GM21717 (cell line): Measurements from ENCODE around the gene ST8SIA2.

Experiments
- ATAC-seq: cut with Tn5 transposase; IDR thresholded peaks from one replicate; pipeline ENCODE4 v1.9.1; 2021; ENCODE audit warnings: mild to moderate bottlenecking, moderate library complexity; ENCODE audit not compliant: unreplicated experiment

ST8SIA2 gene

GRCh38 chr15:92395098-92395635 lies 1.5 kb downstream of the ST8SIA2 start:
- ATAC-seq, result no peak

GRCh38 chr15:92399271-92399950 lies 5.7 kb downstream of the ST8SIA2 start:
- no peak for ATAC-seq

- no peak for ATAC-seq
Measured at GRCh38 chr15:92400573-92400972, 6.9 kb downstream of the ST8SIA2 start.

- no peak for ATAC-seq
Measured at GRCh38 chr15:92400980-92401787, 7.5 kb downstream of the ST8SIA2 start.

GRCh38 chr15:92402751-92403150 lies 9.1 kb downstream of the ST8SIA2 start:
- no peak for ATAC-seq

GRCh38 chr15:92405942-92406341 lies 12.3 kb downstream of the ST8SIA2 start:
- no peak for ATAC-seq

- no peak for ATAC-seq
Measured at GRCh38 chr15:92407321-92407720, 13.6 kb downstream of the ST8SIA2 start.

GRCh38 chr15:92407916-92408315 lies 14.2 kb downstream of the ST8SIA2 start:
- ATAC-seq, result no peak

- ATAC-seq, result no peak
Measured at GRCh38 chr15:92409006-92409405, 15.3 kb downstream of the ST8SIA2 start.

GRCh38 chr15:92409521-92409920 lies 15.8 kb downstream of the ST8SIA2 start:
- no peak for ATAC-seq

GRCh38 chr15:92410537-92410936 lies 16.9 kb downstream of the ST8SIA2 start:
- ATAC-seq, result no peak

- ATAC-seq, result no peak
Measured at GRCh38 chr15:92411256-92411655, 17.6 kb downstream of the ST8SIA2 start.

GRCh38 chr15:92413510-92413909 lies 19.8 kb downstream of the ST8SIA2 start:
- ATAC-seq, result no peak

GRCh38 chr15:92415639-92416297 lies 22.1 kb downstream of the ST8SIA2 start:
- ATAC-seq, result no peak

GRCh38 chr15:92416557-92416956 lies 22.9 kb downstream of the ST8SIA2 start:
- ATAC-seq, result no peak

GRCh38 chr15:92417716-92418115 lies 24.0 kb downstream of the ST8SIA2 start:
- ATAC-seq, result no peak

GRCh38 chr15:92418864-92419263 lies 25.2 kb downstream of the ST8SIA2 start:
- ATAC-seq, result no peak

- no peak for ATAC-seq
Measured at GRCh38 chr15:92421976-92422375, 28.3 kb downstream of the ST8SIA2 start.

- ATAC-seq, result no peak
Measured at GRCh38 chr15:92425578-92426225, 32.0 kb downstream of the ST8SIA2 start.

GRCh38 chr15:92429378-92430068 lies 35.8 kb downstream of the ST8SIA2 start:
- no peak for ATAC-seq

GRCh38 chr15:92430069-92430440 lies 36.4 kb downstream of the ST8SIA2 start:
- no peak for ATAC-seq
